HG03457 (cell line): ENCODE measurements around the gene RAB13.

Source experiments
- ATAC-seq: cut with Tn5 transposase; IDR thresholded peaks from one replicate; pipeline ENCODE4 v1.9.1; 2021; ENCODE audit warnings: moderate number of reproducible peaks; ENCODE audit not compliant: unreplicated experiment

RAB13 gene

DNA sequence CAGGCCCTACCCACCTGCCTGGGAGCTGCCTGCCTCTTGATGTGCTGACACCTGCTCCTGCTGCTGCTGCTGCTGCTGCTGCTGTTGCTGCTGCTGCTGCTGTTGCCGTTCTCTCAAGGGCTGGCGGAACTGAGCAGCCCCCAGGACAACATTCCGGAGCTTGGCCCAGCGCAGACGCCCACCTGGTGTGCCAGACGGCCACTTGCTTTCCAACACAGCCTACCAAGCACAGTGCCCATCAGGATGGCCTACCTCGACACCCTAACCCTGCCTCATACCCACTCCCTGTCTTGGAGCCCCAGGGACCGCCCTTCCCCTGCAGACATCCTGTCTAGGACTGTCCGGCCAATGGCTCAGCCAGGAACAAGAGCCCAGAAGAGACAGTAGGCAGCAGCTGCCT is 51.4 kb downstream of the RAB13 start:
- no peak for ATAC-seq

DNA sequence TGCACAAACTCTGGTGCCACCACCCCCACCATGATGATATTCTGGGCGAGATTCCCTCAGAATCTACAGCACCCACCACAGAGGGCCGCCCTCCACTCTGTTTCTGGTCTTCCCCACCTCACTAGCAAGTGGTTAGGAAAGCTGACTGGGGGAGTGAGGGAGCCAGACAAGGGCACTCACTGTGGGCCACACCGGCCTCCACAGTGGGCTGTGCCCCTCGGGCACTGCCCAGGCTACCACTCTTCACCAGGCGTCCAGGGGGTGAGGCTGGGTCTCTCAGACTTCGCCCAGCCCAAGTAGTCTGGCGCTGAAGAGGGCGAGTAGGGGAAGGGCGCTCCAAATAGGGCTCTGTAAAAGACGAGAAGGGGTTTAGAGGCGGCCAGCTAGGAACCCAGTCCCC is 52.2 kb downstream of the RAB13 start:
- ATAC-seq = no peak

DNA sequence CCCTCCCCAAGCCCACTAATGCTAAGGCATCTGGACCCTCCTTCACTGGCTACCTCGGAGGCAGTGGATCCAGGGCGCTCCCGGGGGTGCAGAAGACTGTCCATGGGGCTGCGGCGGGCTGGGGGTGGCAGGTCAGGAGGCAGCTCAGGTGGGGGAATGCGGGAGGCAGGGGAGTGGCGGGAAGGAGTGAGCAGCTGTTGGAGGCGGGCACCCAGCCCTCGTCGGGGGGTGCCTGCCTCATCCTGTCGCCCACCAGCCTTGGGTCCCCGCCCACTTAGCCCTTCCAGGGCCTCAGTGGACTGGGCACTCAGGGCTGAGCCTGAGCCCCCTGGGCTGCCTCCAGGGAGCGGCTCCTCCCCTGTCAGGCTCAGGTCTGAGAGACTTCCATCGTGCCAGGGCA is 52.7 kb downstream of the RAB13 start:
- no peak for ATAC-seq

DNA sequence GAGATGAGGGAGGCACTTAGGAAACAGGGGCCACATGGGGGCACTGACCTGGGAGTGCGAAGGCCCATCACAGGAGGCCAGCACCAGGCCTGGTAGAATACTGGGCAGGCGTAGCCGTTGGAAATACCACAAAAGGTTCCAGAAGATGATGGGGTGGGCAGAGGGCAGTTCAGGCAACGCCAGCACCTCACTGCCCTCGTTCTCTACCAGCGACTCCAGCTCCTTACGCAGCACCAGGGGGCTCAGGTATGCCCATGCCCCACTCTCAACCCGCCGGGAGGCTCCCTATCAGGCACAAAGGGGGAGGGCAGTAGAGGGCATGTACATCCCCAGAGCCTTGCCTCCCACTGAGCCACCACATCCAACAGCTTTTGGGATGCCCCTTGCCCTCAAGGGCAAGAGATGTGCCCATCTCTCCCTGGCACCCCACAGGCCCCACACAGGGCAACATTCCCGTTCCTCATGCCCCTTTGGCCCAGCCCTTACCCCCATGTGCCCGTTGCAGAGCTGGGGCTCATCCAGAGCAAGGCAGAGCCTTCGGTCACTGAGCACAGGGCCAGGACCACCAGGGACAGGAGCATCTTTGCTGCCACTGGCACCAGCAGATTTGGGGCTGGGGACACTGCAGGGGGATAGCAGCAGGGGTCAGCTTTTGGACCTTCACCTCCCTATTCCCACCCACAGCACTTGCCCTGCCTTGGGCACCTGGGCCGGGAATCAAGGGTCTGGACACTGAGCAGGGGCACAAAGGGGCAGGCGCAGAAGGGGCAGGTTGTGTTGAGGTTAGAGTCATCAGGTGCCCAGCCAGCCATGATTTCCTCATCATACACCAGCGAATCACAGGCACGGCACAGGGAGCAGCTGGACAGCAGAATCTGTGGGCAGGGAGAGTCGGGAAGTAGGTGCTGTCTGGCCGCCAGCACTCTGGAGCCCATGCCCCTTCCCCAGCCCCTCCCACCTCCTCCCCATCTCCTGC is 53.7 kb downstream of the RAB13 start:
- no peak for ATAC-seq
